Stimulated activated CD4-positive, alpha-beta T cell treated with anti-CD3 and anti-CD28 coated beads, Interleukin-15, amount 100 ng/mL, for 48 hours (primary cell): ENCODE data around the gene RAB6C.
"Not testable (repeated sequence)": the region's sequence is repeated elsewhere in the genome, so short reads cannot be mapped to it uniquely, and the experiment has no call there.

Experiments used
- DNase-seq, 2 donors: peaks; one replicate each; pipeline ENCODE4 v3.0.0-alpha.2; 2020; ENCODE audit warnings: low read depth in 2 of 2

RAB6C gene

GRCh38 chr2:129993151-129993550 lies 13.7 kb downstream of the RAB6C start:
- DNase-seq, result not testable (repeated sequence)

GRCh38 chr2:129996657-129997237 lies 17.3 kb downstream of the RAB6C start:
- DNase-seq, result not testable (repeated sequence)

- DNase-seq, result not testable (repeated sequence)
Measured at GRCh38 chr2:129998771-129999170, 19.3 kb downstream of the RAB6C start.

GRCh38 chr2:130005862-130006261 lies 26.4 kb downstream of the RAB6C start:
- DNase-seq, result not testable (repeated sequence)

GRCh38 chr2:130016701-130017100 lies 37.2 kb downstream of the RAB6C start:
- not testable (repeated sequence) for DNase-seq

GRCh38 chr2:130019402-130019801 lies 39.9 kb downstream of the RAB6C start:
- no peak for DNase-seq

GRCh38 chr2:130020069-130020468 lies 40.6 kb downstream of the RAB6C start:
- not testable (repeated sequence) for DNase-seq

GRCh38 chr2:130025931-130026330 lies 46.5 kb downstream of the RAB6C start:
- not testable (repeated sequence) for DNase-seq
